Measurements from ENCODE around the gene LSM10.
A peak's percentile ranks its signal among the peaks of the same experiment; 100 is the strongest.

LSM10 gene

GRCh38 chr1:36385410-36386264 is 12.1 kb downstream of the LSM10 start, which contains the start of gene STK40:
Gene STK40, minus strand, starts transcription at chr1:36385924. Its CDS starts 24,592 bp downstream, at chr1:36361332.
- DNase-seq (ENCODE audit: low read depth, low spot score) = peak; percentile 98
- H3K27ac ChIP-seq = peak within 1 kb of the TSS; percentile 100

GRCh38 chr1:36384542-36385409 is 12.9 kb downstream of the LSM10 start:
- no peak for DNase-seq (ENCODE audit: low read depth, low spot score)
- peak overlapping the region; percentile 100 for H3K27ac ChIP-seq

GRCh38 chr1:36383240-36383639 is 14.5 kb downstream of the LSM10 start:
- no peak for DNase-seq (ENCODE audit: low read depth, low spot score)
- no peak overlapping the region for H3K27ac ChIP-seq

GRCh38 chr1:36382669-36383068 is 15.0 kb downstream of the LSM10 start:
- H3K27ac ChIP-seq = no peak overlapping the region
- DNase-seq (ENCODE audit: low read depth, low spot score) = no peak

GRCh38 chr1:36382231-36382630 is 15.5 kb downstream of the LSM10 start:
- DNase-seq (ENCODE audit: low read depth, low spot score) = no peak
- no peak overlapping the region for H3K27ac ChIP-seq

GRCh38 chr1:36381405-36381804 is 16.3 kb downstream of the LSM10 start:
- DNase-seq (ENCODE audit: low read depth, low spot score) = no peak
- no peak overlapping the region for H3K27ac ChIP-seq

- no peak overlapping the region for H3K27ac ChIP-seq
- no peak for DNase-seq (ENCODE audit: low read depth, low spot score)
These were observed 16.9 kb downstream of the LSM10 start for GRCh38 chr1:36380782-36381181.

- H3K27ac ChIP-seq = no peak overlapping the region
- no peak for DNase-seq (ENCODE audit: low read depth, low spot score)
These were observed 17.5 kb downstream of the LSM10 start for GRCh38 chr1:36380143-36380619.

- H3K27ac ChIP-seq = no peak overlapping the region
These were observed 19.8 kb downstream of the LSM10 start for GRCh38 chr1:36377791-36378492.

GRCh38 chr1:36372617-36373016 is 25.1 kb downstream of the LSM10 start:
- H3K27ac ChIP-seq = peak overlapping the region; percentile 98
- no peak for DNase-seq (ENCODE audit: low read depth, low spot score)

More at GRCh38 chr1:36377791-36378492, 19.8 kb downstream of the LSM10 start:
- DNase-seq (ENCODE audit: low read depth, low spot score) = no peak

- H3K27ac ChIP-seq = no peak overlapping the region
- no peak for DNase-seq (ENCODE audit: low read depth, low spot score)
These were observed 28.4 kb downstream of the LSM10 start for GRCh38 chr1:36369061-36369861.

GRCh38 chr1:36367798-36368197 is 29.9 kb downstream of the LSM10 start:
- DNase-seq (ENCODE audit: low read depth, low spot score) = no peak
- H3K27ac ChIP-seq = no peak overlapping the region

GRCh38 chr1:36367066-36367465 is 30.6 kb downstream of the LSM10 start:
- DNase-seq (ENCODE audit: low read depth, low spot score) = no peak
- no peak overlapping the region for H3K27ac ChIP-seq

GRCh38 chr1:36366091-36366661 is 31.5 kb downstream of the LSM10 start:
- no peak for DNase-seq (ENCODE audit: low read depth, low spot score)
- no peak overlapping the region for H3K27ac ChIP-seq

GRCh38 chr1:36365381-36365780 is 32.3 kb downstream of the LSM10 start:
- H3K27ac ChIP-seq = no peak overlapping the region
- no peak for DNase-seq (ENCODE audit: low read depth, low spot score)

- peak; percentile 84 for DNase-seq (ENCODE audit: low read depth, low spot score)
- peak overlapping the region; percentile 72 for H3K27ac ChIP-seq
These were observed 37.7 kb downstream of the LSM10 start for GRCh38 chr1:36359911-36360550.

GRCh38 chr1:36359383-36359782 is 38.3 kb downstream of the LSM10 start:
- peak overlapping the region; percentile 72 for H3K27ac ChIP-seq
- DNase-seq (ENCODE audit: low read depth, low spot score) = no peak

GRCh38 chr1:36358514-36359084 is 39.1 kb downstream of the LSM10 start:
- peak overlapping the region; percentile 72 for H3K27ac ChIP-seq
- DNase-seq (ENCODE audit: low read depth, low spot score) = no peak
